Testis (tissue), 2 donors: ENCODE measurements around the gene BICD1.

ENCODE experiments used
- CTCF ChIP-seq, 3 experiments: fragments of 450-650 bp in 2 of 3; fragments of 200-600 bp in 1 of 3; sonication (generic) in 1 of 3; IDR thresholded peaks; one replicate each; pipeline ENCODE4 v1.5.1; 2016 to 2019; ENCODE audit warnings: antibody characterized with exemption in 3 of 3, mild to moderate bottlenecking in 2 of 3, moderate library complexity in 1 of 3
- POLR2A ChIP-seq: fragments of 450-650 bp; IDR thresholded peaks from one replicate; pipeline ENCODE4 v1.6.1; 2017; ENCODE audit warnings: antibody characterized with exemption, mild to moderate bottlenecking, moderate library complexity

GRCh38 chr12:32107359-32108267 is 966 bp downstream of the BICD1 start:
- no peak for TF ChIP-seq CTCF (IDR thresholded peaks at IDR 0.05)
- TF ChIP-seq POLR2A, result no peak
